Memory B cell (primary cell): ENCODE results near the gene HJURP.
A peak's percentile ranks its signal among the peaks of the same experiment; 100 is the strongest.
"Not testable (repeated sequence)": the region's sequence is repeated elsewhere in the genome, so short reads cannot be mapped to it uniquely, and the experiment has no call there.

ENCODE experiments used
- ATAC-seq: fragments of 150-1000 bp; cut with Tn5 transposase; 2 replicates; pipeline ENCODE4 v1.10.0; 2021; ENCODE audit warnings: low read depth, mild to moderate bottlenecking, moderate library complexity
- DNase-seq, 2 donors: peaks; one replicate each; pipeline ENCODE4 v3.0.0; 2022; ENCODE audit warnings: low spot score in 2 of 2
- H3K27ac Mint-ChIP-seq: one replicate; pipeline ENCODE4 v1.8.0; 2022; ENCODE audit warnings: mild to moderate bottlenecking, moderate library complexity, mixed read lengths
- H3K27me3 Mint-ChIP-seq: one replicate; pipeline ENCODE4 v1.8.0; 2022; ENCODE audit warnings: mixed read lengths
- H3K36me3 Mint-ChIP-seq: one replicate; pipeline ENCODE4 v1.8.0; 2022; ENCODE audit warnings: mild to moderate bottlenecking, mixed read lengths
- H3K4me1 Mint-ChIP-seq: one replicate; pipeline ENCODE4 v1.8.0; 2022; ENCODE audit warnings: mixed read lengths
- H3K4me3 Mint-ChIP-seq: one replicate; pipeline ENCODE4 v1.8.0; 2022; ENCODE audit warnings: mild to moderate bottlenecking, moderate library complexity, mixed read lengths
- H3K9me3 Mint-ChIP-seq: one replicate; pipeline ENCODE4 v1.8.0; 2022; ENCODE audit warnings: mixed read lengths

HJURP gene, protein sequence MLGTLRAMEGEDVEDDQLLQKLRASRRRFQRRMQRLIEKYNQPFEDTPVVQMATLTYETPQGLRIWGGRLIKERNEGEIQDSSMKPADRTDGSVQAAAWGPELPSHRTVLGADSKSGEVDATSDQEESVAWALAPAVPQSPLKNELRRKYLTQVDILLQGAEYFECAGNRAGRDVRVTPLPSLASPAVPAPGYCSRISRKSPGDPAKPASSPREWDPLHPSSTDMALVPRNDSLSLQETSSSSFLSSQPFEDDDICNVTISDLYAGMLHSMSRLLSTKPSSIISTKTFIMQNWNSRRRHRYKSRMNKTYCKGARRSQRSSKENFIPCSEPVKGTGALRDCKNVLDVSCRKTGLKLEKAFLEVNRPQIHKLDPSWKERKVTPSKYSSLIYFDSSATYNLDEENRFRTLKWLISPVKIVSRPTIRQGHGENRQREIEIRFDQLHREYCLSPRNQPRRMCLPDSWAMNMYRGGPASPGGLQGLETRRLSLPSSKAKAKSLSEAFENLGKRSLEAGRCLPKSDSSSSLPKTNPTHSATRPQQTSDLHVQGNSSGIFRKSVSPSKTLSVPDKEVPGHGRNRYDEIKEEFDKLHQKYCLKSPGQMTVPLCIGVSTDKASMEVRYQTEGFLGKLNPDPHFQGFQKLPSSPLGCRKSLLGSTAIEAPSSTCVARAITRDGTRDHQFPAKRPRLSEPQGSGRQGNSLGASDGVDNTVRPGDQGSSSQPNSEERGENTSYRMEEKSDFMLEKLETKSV

DNA sequence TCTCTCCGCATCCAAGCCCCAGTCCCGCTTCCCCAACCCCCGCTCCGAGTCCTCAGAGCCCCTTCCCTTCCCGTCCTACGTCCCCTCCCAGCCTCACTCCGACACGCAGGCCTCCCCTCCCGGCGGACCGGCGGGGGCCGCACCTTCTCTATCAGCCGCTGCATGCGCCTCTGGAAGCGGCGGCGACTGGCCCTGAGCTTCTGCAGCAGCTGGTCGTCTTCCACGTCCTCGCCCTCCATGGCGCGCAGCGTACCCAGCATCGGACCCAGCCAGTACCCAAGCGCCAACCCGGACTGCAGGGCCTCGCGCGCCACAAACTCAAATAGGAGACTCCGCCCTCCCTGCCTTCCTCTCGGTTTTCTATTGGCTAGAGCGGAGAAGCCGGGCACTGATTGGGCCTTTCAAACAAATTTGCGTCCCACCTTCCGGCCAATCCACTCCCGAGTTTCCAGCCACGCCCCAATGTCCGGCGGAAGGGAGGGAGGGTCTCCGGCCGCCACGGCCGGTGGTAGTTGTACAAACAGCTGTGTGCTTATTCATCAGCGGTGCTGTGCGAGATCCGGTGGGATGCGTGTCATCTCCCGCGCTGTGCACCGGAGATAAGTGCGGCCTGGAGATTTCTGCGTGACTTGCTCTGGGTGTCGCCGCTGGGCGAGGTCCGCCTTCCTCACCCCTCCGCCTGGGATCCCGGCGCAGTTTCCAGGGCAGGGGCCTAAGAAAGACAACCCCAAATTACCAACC is at the start of gene HJURP:
Gene HJURP (minus strand): TSS at position 295 of the 741 bp plus-strand sequence. CDS start 35 bp downstream, at position 260.
- Mint-ChIP-seq H3K27me3 (peaks cover 3% of the 10 kb centered on the region), H3K4me3 (peak within 1 kb of the TSS; percentile 89), H3K27ac (no peak within 1 kb of the TSS), H3K36me3 (no peaks in the 10 kb centered on the region), H3K4me1 (peaks cover 3% of the 10 kb centered on the region), H3K9me3 (no peaks in the 10 kb centered on the region)
- ATAC-seq (peak; percentile 97), DNase-seq (peak; percentile 79 to 85)

DNA sequence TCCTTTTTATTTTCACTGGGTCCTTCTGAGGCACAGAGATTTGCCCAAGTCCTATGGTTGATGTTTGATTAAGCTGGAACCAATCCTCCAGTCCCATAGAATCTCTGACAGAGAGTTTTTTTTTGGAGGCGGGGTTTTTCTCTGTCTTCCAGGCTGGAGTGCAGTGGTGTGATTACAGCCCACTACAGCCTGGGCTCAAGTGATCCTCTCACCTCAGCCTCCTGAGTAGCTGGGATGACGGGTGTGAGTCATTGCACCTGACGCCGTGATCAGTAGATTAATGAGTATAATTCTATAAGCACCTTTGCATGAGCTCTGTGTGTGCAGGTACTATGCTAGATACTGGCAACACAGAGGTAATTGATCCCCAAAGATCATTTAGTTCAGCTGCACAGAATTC is 47.5 kb upstream of the HJURP start:
- Mint-ChIP-seq H3K4me3 (no peak overlapping the region), H3K9me3 (no peaks in the 10 kb centered on the region)
- no peak for ATAC-seq

DNA sequence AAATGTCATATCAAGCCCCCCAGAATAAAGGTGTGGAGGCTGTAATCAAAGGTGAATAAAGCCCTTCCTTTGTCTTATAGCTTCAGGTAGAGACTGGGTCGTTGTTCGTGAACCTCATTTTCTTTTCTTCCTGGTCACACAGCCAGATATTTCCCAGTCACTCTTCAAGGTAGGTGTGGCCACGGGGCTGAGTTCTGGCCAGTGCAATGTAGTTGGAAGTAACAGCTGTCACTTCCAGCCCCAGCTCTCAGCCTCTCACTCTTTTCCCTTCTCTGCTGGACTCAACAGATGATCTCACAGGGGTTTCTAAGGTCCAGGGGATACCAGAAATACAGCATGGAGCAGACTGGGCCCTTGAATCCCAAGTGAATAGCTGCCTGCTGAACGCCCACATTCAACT is 47.0 kb upstream of the HJURP start:
- Mint-ChIP-seq H3K36me3 (no peaks in the 10 kb centered on the region), H3K27me3 (peaks cover 17% of the 10 kb centered on the region), H3K27ac (no peak overlapping the region), H3K9me3 (no peaks in the 10 kb centered on the region), H3K4me3 (no peak overlapping the region), H3K4me1 (no peaks in the 10 kb centered on the region)
- DNase-seq: no peak
- no peak for ATAC-seq

More for the DNA sequence above, 47.5 kb upstream of the HJURP start:
- H3K4me1 Mint-ChIP-seq: no peaks in the 10 kb centered on the region
- no peaks in the 10 kb centered on the region for H3K36me3 Mint-ChIP-seq
- no peak overlapping the region for H3K27ac Mint-ChIP-seq
- no peak for DNase-seq
- peaks cover 17% of the 10 kb centered on the region for H3K27me3 Mint-ChIP-seq

DNA sequence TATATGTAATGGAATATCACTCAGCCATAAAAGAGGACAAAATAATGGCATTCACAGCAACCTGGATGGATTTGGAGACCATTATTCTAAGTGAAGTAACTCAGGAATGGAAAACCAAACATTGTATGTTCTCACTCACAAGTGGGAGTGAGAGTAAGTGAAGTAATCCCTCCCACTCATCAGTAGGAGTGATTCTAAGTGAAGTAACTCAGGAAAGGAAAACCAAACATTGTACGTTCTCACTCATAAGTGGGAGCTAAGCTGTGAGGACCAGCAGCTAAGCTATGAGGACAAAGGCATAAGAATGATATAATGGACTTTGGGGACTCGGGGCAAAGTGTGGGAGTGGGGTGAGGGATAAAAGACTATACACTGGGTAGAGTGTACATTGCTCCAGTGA is 41.9 kb upstream of the HJURP start:
- H3K9me3 Mint-ChIP-seq, H3K36me3 Mint-ChIP-seq, ATAC-seq, H3K27ac Mint-ChIP-seq, H3K4me1 Mint-ChIP-seq, DNase-seq, H3K4me3 Mint-ChIP-seq: not testable (repeated sequence)
- peaks cover 19% of the 10 kb centered on the region for H3K27me3 Mint-ChIP-seq

DNA sequence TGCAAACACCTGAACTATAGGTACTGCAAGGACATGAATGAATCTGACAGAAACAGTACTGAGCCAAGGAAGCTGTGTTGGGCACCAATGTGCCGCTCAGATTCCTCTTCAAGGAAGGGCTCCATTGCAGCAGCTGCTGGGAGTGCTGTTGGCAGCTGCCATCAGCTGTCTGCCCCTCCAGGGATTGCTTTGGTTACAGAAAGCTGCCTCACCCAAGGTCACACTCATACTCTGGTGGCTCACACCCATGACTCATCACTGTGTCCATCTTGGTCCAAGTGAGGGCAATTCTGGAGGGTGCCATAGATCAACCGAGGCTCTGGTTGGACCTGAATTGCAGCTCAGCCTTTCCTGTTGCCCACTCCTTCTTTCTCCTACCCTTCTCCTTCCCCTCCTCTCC is 38.5 kb upstream of the HJURP start:
- H3K27ac Mint-ChIP-seq: no peak overlapping the region
- H3K9me3 Mint-ChIP-seq: no peaks in the 10 kb centered on the region
- ATAC-seq (no peak), DNase-seq (no peak)
- peaks cover 23% of the 10 kb centered on the region for H3K27me3 Mint-ChIP-seq
- no peaks in the 10 kb centered on the region for H3K4me1 Mint-ChIP-seq
- no peak overlapping the region for H3K4me3 Mint-ChIP-seq
- no peaks in the 10 kb centered on the region for H3K36me3 Mint-ChIP-seq

DNA sequence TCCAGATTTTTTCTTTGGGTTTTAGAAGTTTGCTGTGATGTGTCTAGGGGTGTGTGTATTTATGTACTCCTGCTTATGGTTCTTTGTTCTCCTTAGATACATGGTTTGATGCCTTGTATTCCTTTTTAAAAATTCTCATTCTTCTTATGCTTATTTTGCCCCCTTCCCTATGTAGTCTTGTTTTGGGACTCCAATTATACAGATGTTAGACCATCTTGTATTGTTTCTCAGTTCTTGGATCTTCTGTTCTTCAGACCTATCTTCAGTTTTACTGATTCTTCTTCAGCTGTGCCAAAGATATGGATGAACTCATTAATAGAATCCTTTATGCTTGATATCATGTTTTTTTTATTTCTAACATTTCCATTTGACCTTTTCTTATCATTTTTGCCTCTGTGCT is 28.0 kb upstream of the HJURP start:
- H3K9me3 Mint-ChIP-seq: peaks cover 21% of the 10 kb centered on the region
- H3K27ac Mint-ChIP-seq: no peak overlapping the region
- peaks cover 18% of the 10 kb centered on the region for H3K27me3 Mint-ChIP-seq
- DNase-seq (no peak), ATAC-seq (no peak)
- no peaks in the 10 kb centered on the region for H3K4me1 Mint-ChIP-seq
- H3K36me3 Mint-ChIP-seq: peaks cover 4% of the 10 kb centered on the region
- H3K4me3 Mint-ChIP-seq: no peak overlapping the region

DNA sequence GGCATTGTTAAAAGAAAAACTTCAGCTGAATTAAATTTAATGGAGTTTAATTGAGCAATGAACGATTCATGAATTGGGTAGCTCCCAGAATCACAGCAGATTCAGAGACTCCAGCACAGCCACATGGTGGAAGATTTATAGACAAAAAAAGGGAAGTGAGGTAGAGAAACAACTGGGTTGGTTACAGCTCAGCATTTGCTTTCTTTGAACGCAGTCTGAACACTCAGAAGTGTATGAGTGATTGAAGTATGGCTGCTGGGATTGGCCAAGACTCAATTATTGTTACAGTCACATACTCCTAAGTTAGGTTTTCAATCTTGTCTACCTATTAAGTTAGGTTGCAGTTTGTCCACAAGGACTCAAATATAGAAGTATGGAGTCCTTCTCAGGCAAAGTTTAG is 17.8 kb upstream of the HJURP start:
- H3K36me3 Mint-ChIP-seq, H3K27me3 Mint-ChIP-seq, H3K4me1 Mint-ChIP-seq, H3K27ac Mint-ChIP-seq, DNase-seq, H3K4me3 Mint-ChIP-seq: not testable (repeated sequence)
- H3K9me3 Mint-ChIP-seq: peaks cover 12% of the 10 kb centered on the region
- ATAC-seq: peak; percentile 74

DNA sequence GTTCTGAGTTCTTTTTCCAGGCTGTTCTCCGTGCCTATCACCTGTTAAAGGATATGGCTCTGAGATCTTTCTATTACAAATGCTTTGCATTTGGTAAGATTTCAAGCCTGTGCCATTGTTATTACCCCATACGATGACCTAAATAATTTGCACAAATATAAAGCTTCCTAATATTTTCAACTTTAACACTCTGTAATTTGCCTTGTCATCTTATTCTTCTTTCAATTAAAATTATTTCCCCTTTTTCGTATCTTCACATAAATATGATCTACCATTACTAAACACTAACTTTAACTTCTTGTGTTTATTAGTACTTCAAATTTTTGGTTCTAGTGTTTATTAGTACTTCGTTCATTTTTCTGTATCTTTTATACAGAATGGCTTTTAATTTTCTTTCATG is 17.1 kb upstream of the HJURP start:
- ATAC-seq: no peak

DNA sequence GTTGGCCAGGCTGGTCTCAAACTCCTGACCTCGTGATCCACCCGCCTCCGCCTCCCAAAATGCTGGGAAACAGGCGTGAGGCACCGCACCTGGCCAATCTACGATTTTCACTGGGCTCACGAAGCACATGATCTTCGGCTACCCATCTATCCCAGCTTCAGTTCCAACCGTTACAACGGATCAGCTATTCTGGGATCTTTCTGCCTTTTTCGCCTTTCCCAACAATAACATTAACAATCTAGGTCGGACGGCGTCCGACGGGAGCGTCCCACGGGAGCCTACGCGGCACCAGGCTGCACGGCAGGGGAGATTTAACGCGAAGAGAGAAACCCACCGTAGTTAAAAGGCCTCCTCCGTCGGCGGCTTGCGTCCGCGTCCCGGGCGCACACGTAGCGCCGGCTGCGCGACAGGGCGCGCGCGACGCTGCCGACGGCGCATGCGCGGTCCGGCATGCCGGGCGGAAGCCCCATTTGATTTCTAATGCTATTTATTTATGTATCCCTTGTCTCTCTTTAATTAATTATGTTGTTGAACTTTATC is 13.7 kb upstream of the HJURP start, which contains the start of gene MSL3B:
Gene MSL3B (minus strand): TSS at position 394 of the 540 bp plus-strand sequence.
- peaks cover 5% of the 10 kb centered on the region for H3K36me3 Mint-ChIP-seq
- H3K9me3 Mint-ChIP-seq: peaks cover 9% of the 10 kb centered on the region
- DNase-seq (peak; percentile 49 to 52), ATAC-seq (peak; percentile 80)
- H3K4me3 Mint-ChIP-seq: peak within 1 kb of the TSS; percentile 94
- H3K27ac Mint-ChIP-seq: no peak within 1 kb of the TSS
- peaks cover 3% of the 10 kb centered on the region for H3K4me1 Mint-ChIP-seq
- no peaks in the 10 kb centered on the region for H3K27me3 Mint-ChIP-seq

More for the DNA sequence above, 17.1 kb upstream of the HJURP start:
- Mint-ChIP-seq H3K4me3 (no peak overlapping the region), H3K9me3 (peaks cover 12% of the 10 kb centered on the region), H3K27ac (no peak overlapping the region), H3K4me1 (peaks cover 3% of the 10 kb centered on the region), H3K36me3 (peaks cover 5% of the 10 kb centered on the region), H3K27me3 (no peaks in the 10 kb centered on the region)
- DNase-seq: no peak

DNA sequence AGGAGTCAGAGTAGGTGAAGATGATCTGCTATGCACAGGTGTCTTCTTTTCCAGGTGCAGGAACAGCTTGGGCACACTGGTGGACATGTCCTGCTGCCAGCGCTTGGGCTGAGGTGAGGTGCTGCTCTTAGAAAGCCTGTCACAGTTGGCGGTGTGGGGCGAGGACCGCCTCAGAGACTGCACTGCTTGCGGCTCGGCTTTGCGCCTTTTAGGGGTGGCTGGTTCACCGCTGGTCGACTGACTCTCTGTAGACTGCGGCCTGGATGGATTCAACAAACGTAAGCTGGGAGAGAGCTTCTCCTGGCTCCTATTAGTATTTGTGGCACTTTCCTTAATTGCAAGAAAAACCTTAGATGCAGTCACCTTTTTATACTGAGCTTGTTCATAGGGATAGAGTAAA is 12.1 kb upstream of the HJURP start:
- H3K36me3 Mint-ChIP-seq: peaks cover 7% of the 10 kb centered on the region
- no peak overlapping the region for H3K27ac Mint-ChIP-seq
- no peak overlapping the region for H3K4me3 Mint-ChIP-seq
- ATAC-seq (no peak), DNase-seq (no peak)
- H3K9me3 Mint-ChIP-seq: peaks cover 7% of the 10 kb centered on the region
- H3K27me3 Mint-ChIP-seq: no peaks in the 10 kb centered on the region
- H3K4me1 Mint-ChIP-seq: peaks cover 3% of the 10 kb centered on the region

DNA sequence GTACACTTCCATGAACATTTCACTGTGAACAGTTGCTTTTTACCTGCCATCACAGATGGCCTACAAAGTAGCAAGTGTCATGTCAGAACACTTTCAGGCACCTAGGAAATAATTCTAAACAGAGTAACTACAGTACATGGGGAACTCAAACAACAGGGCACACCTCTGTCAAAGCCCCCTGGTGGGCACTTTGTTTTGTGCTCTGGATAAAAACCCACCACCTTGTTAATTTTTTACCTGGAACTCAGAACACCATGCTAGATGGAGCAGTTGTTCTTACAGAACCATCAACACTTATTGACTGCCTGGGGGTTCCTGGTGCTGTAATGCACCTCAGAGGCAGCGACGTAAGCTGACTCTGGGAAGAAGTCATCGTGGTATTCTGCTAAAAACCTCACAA is 11.5 kb upstream of the HJURP start:
- no peak for ATAC-seq
- peaks cover 7% of the 10 kb centered on the region for H3K36me3 Mint-ChIP-seq
- no peaks in the 10 kb centered on the region for H3K27me3 Mint-ChIP-seq
- no peak for DNase-seq
- H3K9me3 Mint-ChIP-seq: peaks cover 7% of the 10 kb centered on the region
- peaks cover 3% of the 10 kb centered on the region for H3K4me1 Mint-ChIP-seq
- H3K4me3 Mint-ChIP-seq: no peak overlapping the region
- H3K27ac Mint-ChIP-seq: no peak overlapping the region

DNA sequence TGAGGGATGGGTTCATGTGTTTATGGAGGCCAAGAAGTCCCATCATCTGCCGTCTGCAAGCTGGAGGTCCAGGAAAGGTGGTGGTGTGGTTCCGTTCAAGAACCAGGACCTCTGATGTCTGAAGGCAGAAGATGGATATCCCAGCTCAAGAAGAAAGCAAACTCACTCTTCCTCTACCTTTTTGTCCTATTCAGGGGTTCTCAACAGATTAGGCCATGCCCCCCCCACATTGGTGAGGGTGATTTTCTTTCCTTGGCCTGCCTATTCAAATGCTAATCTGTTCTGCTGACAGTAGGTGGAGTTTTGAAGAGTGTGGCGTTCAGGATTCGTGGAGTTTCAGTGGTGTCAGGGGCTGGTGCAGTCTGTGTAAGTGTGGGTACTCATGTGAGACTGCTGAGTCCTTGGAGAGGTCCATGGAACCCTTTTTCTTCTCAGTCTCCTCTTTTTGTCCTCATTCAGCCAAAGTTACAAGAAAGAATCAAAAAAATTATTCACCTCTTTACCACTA is 8.0 kb upstream of the HJURP start:
- DNase-seq (no peak), ATAC-seq (no peak)
- no peak overlapping the region for H3K4me3 Mint-ChIP-seq
- no peaks in the 10 kb centered on the region for H3K4me1 Mint-ChIP-seq
- no peaks in the 10 kb centered on the region for H3K9me3 Mint-ChIP-seq
- H3K36me3 Mint-ChIP-seq: peaks cover 2% of the 10 kb centered on the region
- no peak overlapping the region for H3K27ac Mint-ChIP-seq
- peaks cover 2% of the 10 kb centered on the region for H3K27me3 Mint-ChIP-seq

DNA sequence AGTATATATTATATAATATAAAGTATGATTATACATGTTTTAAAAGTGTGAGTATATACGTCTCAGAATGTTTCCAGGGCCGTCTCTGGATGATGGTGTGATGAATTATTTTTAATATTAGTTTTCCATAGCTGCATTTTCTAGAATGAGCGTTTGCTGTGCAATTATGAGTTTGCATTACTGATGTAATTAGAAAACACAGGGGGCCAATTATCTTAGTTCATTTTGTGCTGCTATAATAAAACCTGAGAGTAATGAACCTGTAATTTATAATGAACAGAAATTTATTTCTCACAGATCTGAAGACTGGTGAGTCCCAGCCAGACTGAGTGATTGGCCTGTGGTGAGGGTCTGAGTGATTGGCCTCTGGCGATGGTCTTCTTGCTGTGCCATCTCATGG is 4.0 kb upstream of the HJURP start:
- no peak for ATAC-seq
- H3K27me3 Mint-ChIP-seq: peaks cover 4% of the 10 kb centered on the region

More for the DNA sequence above, 4.0 kb upstream of the HJURP start:
- DNase-seq: no peak
- H3K27ac Mint-ChIP-seq: no peak overlapping the region
- peaks cover 2% of the 10 kb centered on the region for H3K36me3 Mint-ChIP-seq
- H3K9me3 Mint-ChIP-seq: no peaks in the 10 kb centered on the region
- H3K4me3 Mint-ChIP-seq: no peak overlapping the region
- H3K4me1 Mint-ChIP-seq: peaks cover 3% of the 10 kb centered on the region
